ENCODE measurements around the gene CRHR1.
A peak's percentile ranks its signal among the peaks of the same experiment; 100 is the strongest.
"Not testable (repeated sequence)": the region's sequence is repeated elsewhere in the genome, so short reads cannot be mapped to it uniquely, and the experiment has no call there.

The CRHR1 gene

DNA sequence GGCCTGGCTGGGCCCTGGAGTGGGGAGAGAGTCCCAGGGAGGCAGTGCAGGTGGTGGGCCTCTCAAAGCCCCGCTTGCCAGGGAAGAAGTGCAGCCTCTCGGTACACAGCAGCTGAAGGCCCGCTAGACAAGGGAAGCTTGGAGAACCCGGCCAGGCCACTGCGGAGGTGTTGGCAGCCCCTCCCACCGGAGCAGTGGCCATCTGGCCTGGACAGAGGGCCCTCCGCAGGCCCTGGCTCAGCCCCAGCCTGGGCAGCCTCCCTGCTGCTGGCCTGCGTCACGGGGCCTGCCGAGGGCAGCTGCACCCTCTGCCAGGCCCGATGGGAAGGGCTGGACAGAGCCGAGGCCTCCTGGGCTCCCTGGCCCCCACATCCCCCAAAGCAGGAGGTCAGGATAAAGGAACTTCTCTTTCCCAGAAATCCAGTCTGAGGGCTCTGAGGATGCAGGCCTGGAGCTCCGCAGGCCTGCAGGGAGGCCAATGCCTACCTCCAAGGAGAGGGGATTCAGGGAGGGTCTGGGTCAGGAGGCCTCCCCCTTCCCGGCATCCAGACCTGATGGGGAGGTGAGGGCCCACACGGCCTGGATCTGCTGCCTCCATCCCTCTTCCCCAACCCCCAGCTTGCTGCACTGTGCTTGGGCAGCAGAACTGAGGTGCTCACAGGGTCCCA is 64.9 kb downstream of the CRHR1 start:
- in situ Hi-C loops (cut with HindIII; ENCODE audit: low pct_ligation_motif_present, low pct_unique_long_range_greater_than_20kb, low sequenced_read_pairs) = no loop called here
- no peak for DNase-seq

DNA sequence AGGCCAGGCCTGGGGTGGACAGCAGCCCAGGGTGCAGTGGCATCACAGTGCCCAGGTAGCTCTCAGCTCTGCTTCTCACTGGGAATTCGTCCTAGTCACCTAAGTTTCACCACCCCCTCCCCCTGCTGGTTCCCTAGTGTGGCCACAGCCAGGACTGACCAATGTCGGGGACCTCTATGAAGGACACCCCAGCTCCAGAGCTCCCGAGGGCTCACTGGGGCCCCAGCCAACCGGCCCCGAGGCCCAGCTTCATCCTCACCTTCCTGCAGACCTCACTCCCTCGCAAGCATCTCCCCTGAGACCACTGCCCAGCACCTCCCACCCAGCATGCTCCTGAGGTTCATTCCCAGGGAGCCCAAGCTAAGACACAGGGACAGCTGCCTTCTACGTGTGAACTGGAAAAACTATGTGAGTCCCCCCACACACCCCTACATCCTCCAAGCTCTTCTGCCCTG is 65.4 kb downstream of the CRHR1 start:
- DNase-seq = no peak
- in situ Hi-C loops (cut with HindIII; ENCODE audit: low pct_ligation_motif_present, low pct_unique_long_range_greater_than_20kb, low sequenced_read_pairs) = no loop called here

DNA sequence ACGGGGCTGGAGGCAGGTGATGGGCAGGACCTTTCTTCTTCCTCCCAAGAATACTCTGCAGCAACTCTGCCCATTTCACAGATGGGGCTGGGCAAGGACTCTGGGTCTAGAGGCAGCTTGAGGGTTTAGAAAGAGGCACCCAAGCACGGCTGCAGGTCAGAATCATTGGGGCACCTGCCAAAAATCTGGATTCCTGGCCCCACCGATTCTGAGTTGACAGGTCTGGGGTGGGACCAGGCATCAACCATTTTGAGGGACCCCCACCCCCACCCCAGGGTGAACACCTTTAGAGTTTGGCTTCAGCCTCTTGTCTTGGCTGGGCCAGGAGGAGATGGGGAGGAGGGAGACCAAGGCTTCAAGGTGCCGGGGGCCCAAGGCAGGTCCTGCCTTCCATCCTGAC is 65.9 kb downstream of the CRHR1 start:
- in situ Hi-C loops (cut with HindIII; ENCODE audit: low pct_ligation_motif_present, low pct_unique_long_range_greater_than_20kb, low sequenced_read_pairs) = no loop called here
- DNase-seq = no peak

DNA sequence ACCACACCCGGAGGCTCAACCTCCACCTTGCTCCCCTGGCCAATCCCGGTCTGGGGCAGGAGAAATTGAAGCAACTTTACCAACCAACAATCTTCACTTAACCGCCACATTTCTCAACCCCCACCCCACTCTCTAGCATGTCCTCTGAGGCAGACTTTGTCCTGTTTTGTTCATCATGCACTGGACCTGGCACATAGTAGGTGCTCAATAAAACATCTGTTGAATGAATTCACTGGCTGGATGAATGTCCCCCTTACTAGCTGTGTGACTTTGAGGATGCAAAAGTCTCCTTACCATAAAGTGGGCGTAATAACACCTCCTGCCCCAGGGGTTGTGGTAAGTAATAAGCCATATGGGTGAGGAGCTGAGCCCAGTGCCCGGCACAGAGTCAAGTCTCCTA is 66.3 kb downstream of the CRHR1 start:
- no peak for DNase-seq
- in situ Hi-C loops (cut with HindIII; ENCODE audit: low pct_ligation_motif_present, low pct_unique_long_range_greater_than_20kb, low sequenced_read_pairs) = no loop called here

DNA sequence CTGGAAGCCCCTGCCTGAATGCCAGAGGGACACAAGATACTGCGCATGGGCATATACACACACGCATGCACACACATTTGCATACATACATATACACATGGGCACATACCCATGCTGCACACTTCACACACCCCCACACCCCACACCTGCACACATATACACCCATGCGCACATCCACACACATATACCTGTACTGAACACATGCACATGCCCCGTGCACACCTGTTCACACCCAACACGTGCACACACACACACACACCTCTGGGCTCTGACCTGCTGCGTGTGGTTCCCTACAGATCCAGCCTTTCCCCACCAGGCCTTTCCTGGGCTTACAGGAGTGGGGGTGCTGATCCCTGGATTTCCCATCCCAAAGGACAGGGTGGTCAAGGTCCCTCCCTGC is 66.9 kb downstream of the CRHR1 start:
- in situ Hi-C loops (cut with HindIII; ENCODE audit: low pct_ligation_motif_present, low pct_unique_long_range_greater_than_20kb, low sequenced_read_pairs) = no loop called here
- no peak for DNase-seq

DNA sequence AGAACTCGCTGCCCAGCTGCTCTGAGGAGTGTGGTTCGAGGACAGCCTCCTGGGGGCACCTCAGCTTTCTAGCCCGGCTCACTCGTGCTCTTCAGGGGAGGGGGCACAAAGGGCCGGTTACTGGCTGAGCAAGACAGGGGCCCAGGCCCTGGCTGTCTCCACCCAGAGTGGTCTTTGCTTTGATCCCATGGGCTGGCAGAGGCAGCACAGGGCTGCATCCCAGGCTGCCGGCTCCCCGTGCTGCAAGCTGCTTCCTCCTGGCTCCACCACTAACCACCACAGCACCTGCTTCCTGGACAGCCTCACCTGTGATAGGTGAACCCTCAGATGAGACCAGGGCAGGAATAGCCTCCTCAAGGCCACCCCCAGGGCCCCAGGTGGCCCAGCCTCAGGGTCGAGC is 67.3 kb downstream of the CRHR1 start:
- in situ Hi-C loops (cut with HindIII; ENCODE audit: low pct_ligation_motif_present, low pct_unique_long_range_greater_than_20kb, low sequenced_read_pairs) = no loop called here
- DNase-seq = no peak

DNA sequence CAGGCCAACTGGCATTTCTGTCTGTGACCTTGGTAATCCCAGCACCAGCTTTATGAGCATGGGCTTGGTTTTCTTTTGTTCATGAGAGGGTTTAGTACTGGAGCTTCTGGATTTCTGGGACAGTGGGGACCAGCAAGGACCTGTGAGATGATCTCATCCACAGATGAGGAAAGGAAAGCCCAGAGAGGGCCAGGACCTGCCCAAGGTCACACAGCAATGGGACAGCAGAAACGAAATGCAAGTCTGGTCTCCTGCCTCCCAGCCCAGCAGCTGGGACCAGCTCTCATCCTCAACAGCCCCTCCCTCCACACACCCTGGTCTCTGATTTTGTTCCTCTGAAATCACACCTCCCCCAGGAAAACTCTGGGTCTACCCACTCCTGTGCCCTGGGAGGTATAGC is 67.8 kb downstream of the CRHR1 start:
- in situ Hi-C loops (cut with HindIII; ENCODE audit: low pct_ligation_motif_present, low pct_unique_long_range_greater_than_20kb, low sequenced_read_pairs) = no loop called here
- DNase-seq = no peak

DNA sequence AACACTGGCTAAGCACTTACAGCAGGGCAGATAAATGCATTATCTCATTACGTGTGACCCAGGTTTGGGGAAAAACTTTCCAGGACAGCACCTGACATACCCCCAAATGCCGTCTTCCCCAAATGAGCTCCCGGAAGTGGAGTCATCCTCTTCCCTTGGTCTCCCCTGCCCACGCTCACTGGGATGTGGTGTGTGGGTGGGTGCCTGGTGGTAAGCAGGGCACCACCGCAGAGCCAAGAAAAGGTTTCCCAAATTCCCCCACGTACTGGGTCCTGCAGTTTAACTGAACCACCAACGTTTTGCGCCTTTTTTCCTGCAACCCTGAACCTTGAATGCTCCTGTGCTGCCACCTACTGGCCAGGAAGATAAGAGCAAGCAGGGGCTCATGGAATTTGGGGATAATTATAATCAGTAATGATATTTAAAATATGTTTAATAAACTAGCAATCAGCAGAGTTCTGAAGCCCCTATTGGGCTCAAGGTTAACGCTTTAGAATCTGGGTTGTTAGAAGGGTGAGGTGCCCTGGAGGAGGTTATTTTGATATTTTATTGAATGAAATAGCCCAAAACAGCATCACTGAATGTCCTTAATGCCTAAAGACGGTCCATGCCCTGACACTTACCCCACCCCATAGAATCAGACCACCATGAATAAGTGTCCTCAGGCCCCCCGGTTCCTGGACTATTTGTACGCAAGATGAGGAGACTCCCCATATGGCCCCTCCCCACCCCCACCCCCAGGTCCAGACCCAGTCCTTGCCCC is 68.6 kb downstream of the CRHR1 start:
- in situ Hi-C loops (cut with HindIII; ENCODE audit: low pct_ligation_motif_present, low pct_unique_long_range_greater_than_20kb, low sequenced_read_pairs) = no loop called here
- DNase-seq = peak; percentile 67

DNA sequence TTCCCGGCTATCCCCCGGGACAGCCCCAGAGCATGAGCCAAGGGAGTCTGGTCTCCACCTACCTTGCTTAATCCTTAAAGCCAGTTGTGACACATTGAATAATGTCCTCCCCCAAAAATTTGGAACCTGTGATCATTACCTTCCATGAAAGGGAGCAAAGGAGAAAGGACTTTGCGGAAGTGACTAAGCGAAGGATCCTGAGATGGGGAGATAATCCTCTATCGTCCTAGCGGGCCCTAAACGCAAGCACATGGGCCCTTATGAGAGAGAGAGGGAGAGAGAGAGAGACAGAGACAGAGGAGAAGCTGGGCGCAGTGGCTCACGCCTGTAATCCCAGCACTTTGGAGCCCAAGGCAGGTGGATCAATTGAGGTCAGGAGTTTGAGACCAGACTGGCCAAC is 70.1 kb downstream of the CRHR1 start:
- in situ Hi-C loops (cut with HindIII; ENCODE audit: low pct_ligation_motif_present, low pct_unique_long_range_greater_than_20kb, low sequenced_read_pairs) = no loop called here

DNA sequence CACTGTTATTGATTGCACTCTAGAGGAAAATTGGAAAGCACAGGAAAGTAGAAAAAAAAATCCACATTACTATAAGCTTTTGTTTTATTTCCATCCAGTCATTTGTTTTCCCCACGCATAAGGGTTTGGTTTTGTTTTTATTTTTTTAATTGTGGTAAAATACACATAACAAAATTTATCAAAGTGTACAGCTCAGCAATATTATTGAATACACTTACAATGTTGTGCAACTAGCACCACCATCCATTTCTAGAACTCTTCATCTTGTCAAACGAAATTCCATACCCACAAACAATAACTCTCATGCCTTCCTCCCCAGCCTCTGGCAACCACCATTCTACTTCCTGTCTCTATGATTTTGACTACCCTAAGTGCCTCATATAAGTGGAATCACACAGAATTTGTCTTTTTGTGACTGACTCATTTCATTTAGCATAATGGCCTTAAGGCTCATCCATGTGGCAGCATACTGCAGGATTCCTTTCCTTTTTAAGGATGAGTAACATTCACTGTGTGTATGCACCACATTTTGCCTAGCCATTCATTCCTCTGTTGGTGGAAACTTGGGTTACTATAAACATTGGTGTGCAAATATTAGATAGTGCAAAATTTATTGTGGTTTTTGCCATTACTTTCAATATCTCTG is 71.7 kb downstream of the CRHR1 start:
- no peak for DNase-seq
- in situ Hi-C loops (cut with HindIII; ENCODE audit: low pct_ligation_motif_present, low pct_unique_long_range_greater_than_20kb, low sequenced_read_pairs) = no loop called here

More for the DNA sequence above, 70.1 kb downstream of the CRHR1 start:
- DNase-seq = no peak

DNA sequence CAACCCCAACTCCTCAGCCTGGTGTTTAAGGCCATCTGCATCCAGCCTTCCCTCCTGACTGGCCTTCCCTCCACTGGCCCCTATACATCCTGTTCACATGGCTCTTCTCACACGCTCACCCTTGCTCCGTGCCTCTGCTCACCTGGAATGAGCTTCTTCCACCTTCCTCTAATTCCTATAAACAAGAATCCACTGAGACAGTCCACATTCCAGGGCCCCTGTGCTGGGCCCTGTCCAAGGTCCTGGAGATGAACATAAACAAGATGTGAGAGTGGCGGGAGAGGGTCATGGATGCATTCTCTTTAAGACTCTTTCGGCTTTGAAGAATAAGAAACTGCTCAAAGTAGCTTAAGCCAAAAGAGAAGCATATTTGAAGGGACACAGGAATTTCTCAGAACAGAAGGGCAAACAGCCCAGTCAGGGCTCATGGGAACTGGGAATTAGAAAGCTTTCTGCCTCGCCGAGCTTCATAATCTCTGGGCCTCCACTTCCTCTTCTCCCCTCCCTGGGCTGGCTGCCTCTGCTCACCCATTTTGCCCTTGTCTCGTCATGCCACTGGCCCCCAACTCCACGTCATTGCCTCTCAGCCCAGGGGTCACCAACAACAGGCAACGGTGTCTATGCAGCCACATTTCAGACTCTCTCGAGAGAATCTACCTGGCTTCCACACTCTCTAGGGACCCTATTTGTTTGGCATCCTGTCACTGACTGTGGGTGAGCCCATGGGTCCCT is 74.0 kb downstream of the CRHR1 start:
- in situ Hi-C loops (cut with HindIII; ENCODE audit: low pct_ligation_motif_present, low pct_unique_long_range_greater_than_20kb, low sequenced_read_pairs) = no loop called here

DNA sequence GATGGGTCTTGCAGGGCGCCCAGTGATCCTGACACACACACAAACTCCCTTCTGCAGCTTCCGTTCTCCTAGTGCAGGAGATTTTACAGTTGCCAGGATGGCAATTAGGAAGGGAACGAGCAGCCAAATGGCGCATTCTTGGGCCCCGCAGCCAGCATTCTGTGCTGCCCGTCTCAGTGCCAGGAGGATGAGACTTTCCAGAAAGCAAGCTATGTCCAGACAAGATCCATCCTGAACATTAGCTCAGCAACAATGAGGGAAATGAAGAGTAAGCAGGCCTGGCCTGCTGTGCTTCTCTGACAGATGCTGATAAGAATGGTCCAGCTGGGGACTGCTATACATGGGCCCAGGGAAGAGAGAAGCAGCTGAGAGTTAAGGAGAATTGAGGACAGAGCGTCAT is 77.0 kb downstream of the CRHR1 start:
- no peak for DNase-seq
- in situ Hi-C loops (cut with HindIII; ENCODE audit: low pct_ligation_motif_present, low pct_unique_long_range_greater_than_20kb, low sequenced_read_pairs) = no loop called here

More for the DNA sequence above, 74.0 kb downstream of the CRHR1 start:
- peak; percentile 55 for DNase-seq

DNA sequence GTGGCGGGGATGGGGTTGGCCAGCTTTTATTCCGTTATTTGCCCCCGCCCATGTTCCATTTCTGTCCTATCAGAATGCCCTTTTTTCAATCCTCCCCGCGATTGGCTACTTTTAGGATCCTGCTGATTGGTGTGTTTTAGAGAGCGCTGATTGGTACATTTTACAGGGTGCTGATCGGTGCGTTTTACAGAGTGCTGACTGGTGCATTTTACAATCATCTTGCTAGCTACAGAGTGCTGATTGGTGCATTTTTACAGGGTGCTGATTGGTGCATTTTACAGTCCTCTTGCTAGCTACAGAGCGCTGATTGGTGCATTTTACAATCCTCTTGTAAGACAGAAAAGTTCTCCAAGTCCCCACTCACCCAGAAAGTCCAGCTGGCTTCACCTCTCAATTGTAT is 78.0 kb downstream of the CRHR1 start:
- in situ Hi-C loops (cut with HindIII; ENCODE audit: low pct_ligation_motif_present, low pct_unique_long_range_greater_than_20kb, low sequenced_read_pairs); DNase-seq: not testable (repeated sequence)

DNA sequence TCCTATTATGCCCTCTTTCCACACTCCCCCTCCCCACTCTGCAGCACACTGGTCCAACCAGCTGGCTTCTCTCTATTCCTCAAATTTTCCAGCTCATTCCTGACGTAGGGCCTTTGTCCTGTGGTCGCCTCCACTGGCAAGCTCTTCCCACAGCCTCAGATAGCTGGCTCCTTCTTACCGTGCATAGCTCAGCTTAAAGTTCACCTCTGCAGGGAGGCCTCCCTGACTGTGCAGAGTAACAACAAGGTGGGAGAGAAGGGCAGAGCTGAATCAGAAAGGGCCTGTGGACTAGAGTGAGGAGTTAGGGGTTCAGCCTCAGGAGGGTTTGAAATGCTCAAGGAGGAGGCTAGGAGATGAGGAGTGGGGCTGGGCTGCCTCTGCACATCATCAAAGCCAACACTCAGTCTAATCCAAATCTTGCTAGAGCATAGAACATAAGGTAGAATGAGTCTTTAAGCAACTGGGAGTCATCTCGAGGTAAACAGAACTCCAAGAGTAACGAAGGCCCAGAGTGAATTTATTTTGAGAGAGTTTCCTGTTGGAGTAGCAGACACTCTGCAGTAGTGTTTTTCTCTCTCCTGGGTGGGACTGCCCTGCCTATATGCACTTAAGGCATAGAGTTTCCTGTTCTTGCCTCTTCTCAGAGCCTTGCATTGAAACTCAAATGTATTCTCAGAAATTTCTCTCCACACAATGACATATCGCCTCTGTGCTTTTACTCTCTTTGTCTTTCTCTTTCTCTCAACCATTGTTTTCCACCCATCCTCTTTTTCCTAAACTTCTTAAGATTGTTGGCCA is 79.9 kb downstream of the CRHR1 start:
- in situ Hi-C loops (cut with HindIII; ENCODE audit: low pct_ligation_motif_present, low pct_unique_long_range_greater_than_20kb, low sequenced_read_pairs) = no loop called here
- DNase-seq = no peak

DNA sequence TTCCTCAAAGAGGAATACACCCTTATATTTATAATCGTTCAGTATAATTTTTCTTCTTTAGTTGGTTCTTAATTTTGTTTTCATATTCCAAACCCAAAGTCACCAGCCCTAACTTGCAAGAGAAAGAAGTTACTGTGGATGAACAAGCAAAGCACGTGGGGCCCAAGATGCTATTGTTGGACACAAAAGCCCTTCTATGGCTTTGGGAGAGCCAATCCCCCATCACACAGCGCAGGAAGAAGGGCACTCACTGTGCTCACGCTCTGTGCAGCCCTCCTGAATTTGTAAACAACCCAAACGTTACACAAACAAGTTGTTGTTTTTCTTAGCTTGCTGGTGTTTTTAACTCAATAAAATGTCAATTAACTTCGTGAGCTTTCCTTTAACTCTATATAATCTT is 83.1 kb downstream of the CRHR1 start:
- no peak for DNase-seq
- in situ Hi-C loops (cut with HindIII; ENCODE audit: low pct_ligation_motif_present, low pct_unique_long_range_greater_than_20kb, low sequenced_read_pairs) = no loop called here

DNA sequence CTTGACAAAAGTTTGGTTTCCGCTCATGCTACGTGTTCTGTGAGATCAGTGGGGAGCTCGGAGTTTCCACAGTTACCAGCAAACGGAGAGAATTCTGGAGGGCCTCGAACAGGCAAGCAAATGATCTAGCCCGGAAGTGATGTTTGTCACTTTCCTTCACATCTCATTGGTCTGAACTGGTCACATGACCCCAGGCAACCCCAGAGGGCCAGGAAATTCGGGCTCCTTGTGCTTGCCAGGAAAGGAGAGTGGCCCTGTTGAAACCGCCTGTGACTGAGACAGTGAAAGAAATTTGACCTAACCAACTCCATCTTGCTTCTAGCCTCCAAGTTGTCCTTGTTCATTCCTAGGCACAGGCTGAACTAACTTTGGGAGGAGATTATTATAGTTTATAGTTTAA is 83.6 kb downstream of the CRHR1 start:
- DNase-seq = no peak
- in situ Hi-C loops (cut with HindIII; ENCODE audit: low pct_ligation_motif_present, low pct_unique_long_range_greater_than_20kb, low sequenced_read_pairs) = no loop called here

DNA sequence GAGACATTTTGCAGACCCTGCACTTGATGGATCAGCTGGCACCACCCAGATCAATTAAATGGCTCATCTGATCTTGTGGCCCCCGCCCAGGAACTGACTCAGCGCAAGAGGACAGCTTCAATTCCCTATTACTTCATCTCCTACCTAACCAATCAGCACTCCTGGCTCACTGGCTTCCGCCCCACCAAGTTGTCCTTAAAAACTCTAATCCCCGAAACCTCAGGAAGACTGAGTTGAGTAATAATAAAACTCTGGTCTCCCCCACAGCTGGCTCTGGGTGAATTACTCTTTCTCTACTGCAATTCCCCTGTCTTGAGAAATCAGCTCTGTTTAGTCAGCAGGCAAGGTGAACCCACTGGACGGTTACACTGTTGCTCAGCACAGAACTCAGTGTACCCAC is 84.2 kb downstream of the CRHR1 start:
- no peak for DNase-seq
- in situ Hi-C loops (cut with HindIII; ENCODE audit: low pct_ligation_motif_present, low pct_unique_long_range_greater_than_20kb, low sequenced_read_pairs) = no loop called here

DNA sequence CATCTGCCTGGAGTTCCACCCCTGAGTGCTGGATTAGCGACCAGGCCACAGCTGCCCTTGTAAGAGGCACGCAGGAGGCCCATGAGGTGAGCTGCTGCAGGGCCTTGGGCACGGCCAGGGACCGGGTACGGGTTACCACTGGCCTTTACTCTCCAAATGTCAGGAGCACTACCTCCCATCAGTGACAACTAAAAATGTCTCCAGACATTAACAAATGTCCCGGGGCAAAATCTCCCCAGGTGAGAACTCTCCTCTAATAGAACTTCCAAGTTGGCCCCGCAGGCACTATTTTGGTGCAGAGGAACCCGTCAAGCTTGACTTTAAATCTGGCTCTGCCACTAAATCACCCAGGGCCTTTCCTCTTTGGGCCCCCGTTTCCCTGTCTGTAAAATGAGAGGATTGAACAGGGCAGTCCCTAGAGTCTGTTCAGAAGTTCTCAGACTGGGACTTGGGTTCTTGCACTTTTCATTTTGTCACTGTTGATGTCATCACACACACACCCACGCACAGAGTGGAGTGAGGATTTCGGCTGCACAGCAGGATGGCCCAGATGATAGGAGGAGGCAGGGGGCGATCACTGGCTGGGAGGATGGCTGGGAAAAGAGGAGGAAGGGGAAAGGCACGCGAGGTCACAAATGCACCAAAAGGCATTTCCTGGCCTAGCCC is 85.7 kb downstream of the CRHR1 start:
- DNase-seq = no peak
- in situ Hi-C loops (cut with HindIII; ENCODE audit: low pct_ligation_motif_present, low pct_unique_long_range_greater_than_20kb, low sequenced_read_pairs) = no loop called here

Measured in ACHN (cell line).